HFF-Myc (cell line): ENCODE measurements around the gene PPP1R1B.
A peak's percentile ranks its signal among the peaks of the same experiment; 100 is the strongest.

Experiments used
- DNase-seq: peaks from one replicate; pipeline ENCODE4 v3.0.0-alpha.2; 2011; ENCODE audit warnings: low read depth; ENCODE audit errors: extremely low read depth
- H3K4me3 ChIP-seq: replicated peaks from 2 replicates; pipeline ENCODE4 v1.5.1; 2011; ENCODE audit warnings: low read depth, mild to moderate bottlenecking, control low read depth, low read length
- TF ChIP-seq, protein P1 (sequence below): IDR thresholded peaks from 2 replicates; pipeline ENCODE4 v1.5.1; 2012; ENCODE audit warnings: mild to moderate bottlenecking, low read depth, low read length, control low read depth; ENCODE audit errors: missing control alignments

The PPP1R1B gene

DNA sequence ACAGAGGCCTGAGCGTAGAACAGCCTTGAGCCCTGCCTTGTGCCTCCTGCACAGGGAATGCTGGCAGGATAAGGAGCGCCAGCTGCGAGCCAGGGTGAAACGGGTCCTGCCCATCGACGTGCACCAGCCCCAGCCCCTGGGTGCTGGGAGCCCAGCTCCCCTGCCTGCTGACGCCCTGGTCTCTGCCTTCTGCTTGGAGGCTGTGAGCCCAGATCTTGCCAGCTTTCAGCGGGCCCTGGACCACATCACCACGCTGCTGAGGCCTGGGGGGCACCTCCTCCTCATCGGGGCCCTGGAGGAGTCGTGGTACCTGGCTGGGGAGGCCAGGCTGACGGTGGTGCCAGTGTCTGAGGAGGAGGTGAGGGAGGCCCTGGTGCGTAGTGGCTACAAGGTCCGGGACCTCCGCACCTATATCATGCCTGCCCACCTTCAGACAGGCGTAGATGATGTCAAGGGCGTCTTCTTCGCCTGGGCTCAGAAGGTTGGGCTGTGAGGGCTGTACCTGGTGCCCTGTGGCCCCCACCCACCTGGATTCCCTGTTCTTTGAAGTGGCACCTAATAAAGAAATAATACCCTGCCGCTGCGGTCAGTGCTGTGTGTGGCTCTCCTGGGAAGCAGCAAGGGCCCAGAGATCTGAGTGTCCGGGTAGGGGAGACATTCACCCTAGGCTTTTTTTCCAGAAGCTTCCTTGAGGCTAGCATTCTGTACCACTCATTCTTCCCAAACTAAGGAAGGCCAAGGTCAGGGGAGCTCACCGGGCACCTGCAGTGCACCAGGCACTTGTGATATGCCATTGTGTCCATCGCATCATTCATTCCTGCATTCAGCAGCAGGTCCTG is 43.4 kb downstream of the PPP1R1B start:
- TF ChIP-seq, protein P1, sequence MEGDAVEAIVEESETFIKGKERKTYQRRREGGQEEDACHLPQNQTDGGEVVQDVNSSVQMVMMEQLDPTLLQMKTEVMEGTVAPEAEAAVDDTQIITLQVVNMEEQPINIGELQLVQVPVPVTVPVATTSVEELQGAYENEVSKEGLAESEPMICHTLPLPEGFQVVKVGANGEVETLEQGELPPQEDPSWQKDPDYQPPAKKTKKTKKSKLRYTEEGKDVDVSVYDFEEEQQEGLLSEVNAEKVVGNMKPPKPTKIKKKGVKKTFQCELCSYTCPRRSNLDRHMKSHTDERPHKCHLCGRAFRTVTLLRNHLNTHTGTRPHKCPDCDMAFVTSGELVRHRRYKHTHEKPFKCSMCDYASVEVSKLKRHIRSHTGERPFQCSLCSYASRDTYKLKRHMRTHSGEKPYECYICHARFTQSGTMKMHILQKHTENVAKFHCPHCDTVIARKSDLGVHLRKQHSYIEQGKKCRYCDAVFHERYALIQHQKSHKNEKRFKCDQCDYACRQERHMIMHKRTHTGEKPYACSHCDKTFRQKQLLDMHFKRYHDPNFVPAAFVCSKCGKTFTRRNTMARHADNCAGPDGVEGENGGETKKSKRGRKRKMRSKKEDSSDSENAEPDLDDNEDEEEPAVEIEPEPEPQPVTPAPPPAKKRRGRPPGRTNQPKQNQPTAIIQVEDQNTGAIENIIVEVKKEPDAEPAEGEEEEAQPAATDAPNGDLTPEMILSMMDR = no peak

GRCh38 chr17:39670746-39671145 is 44.0 kb downstream of the PPP1R1B start:
- H3K4me3 ChIP-seq = no peak overlapping the region
- TF ChIP-seq, protein P1 = no peak
- no peak for DNase-seq

More for the DNA sequence above, 43.4 kb downstream of the PPP1R1B start:
- no peak overlapping the region for H3K4me3 ChIP-seq
- DNase-seq = no peak

GRCh38 chr17:39671651-39672521 is 45.1 kb downstream of the PPP1R1B start:
- TF ChIP-seq, protein P1 = peak; percentile 70
- DNase-seq = no peak
- no peak overlapping the region for H3K4me3 ChIP-seq

DNA sequence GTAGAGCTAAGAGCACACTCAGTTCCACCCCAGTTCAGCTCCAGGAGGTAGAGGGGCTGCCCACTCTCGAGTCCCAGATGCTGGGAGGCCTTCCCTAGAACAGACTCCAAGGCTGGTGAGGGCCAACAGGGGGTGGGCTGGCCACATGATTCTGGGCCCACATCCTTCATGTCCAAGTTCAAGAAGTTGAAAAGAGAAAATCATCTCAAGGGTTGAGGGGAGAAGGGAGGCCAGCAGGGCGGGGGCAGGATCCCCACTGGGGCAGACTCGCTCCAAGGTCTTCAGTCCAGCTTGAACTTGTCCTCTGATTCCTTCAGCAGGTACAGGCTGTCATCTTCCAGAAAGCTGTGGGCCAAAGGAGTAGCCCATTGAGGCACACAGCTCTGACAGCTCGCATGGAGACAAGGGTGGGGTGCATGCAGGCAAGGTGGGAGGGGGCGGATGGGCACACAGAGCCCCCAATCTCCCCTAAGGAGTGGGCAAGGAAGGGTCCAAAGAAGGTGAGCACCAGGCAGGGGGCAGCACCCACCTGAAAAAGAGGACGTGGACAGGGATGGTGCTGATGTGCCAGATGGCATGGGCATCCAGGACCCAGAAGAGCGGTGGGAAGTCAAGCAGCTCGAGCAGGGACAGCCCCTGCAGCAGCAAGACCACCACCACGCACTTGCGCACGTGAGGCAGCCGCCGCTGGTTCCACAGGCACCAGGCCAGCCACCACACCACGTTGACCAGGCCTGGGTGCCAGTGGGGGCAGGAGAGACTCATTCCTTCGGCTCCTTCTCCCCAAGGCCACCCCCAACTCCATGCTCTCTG is 46.0 kb downstream of the PPP1R1B start:
- DNase-seq = no peak
- TF ChIP-seq, protein P1 = no peak
- no peak overlapping the region for H3K4me3 ChIP-seq

- no peak overlapping the region for H3K4me3 ChIP-seq
- TF ChIP-seq, protein P1 = no peak
- DNase-seq = no peak
These were observed 46.8 kb downstream of the PPP1R1B start for GRCh38 chr17:39673335-39674081.

DNA sequence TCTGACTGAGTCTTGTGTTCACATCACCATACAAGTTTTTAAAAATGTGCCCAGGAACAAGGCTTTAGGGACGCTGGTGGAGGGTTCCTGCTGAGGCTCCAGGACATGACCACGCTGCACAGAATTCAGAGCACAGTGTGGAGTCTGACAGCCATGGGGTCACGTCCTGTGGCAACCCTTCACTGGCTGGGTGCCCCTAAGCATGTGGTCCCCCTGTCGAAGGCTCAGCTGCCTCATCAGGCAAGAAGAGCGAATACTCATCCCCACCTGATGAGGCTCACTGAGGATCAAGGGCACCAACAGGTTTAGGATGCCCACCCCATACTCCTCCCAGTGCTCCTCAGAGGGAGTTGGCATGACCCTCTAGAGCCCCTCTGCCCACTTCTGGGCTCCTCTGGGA is 47.4 kb downstream of the PPP1R1B start:
- no peak overlapping the region for H3K4me3 ChIP-seq
- TF ChIP-seq, protein P1 = no peak
- no peak for DNase-seq
